CD14-positive monocyte (primary cell): ENCODE measurements around the gene RFX3. TPM values are rescaled to one million over a fixed set of nuclear protein-coding genes. Genes with fewer than 3 reads are reported as not detected.

Source experiments
- DNase-seq, 3 donors: peaks; one replicate each; pipeline ENCODE4 v3.0.0-alpha.2; 2011 to 2022
- H2AFZ ChIP-seq: 2 replicates; pipeline ENCODE4 v1.6.0; 2012; ENCODE audit warnings: mild to moderate bottlenecking, low read depth, low read length, inconsistent platforms; ENCODE audit not compliant: insufficient read depth, poor library complexity, severe bottlenecking
- H3K27ac ChIP-seq, 2 donors: 1 replicate in 1 of 2; 2 replicates in 1 of 2; pipeline ENCODE4 v1.5.1; 2012 to 2013; ENCODE audit warnings: low read length in 2 of 2, control low read depth in 1 of 2, inconsistent platforms in 1 of 2, low read depth in 1 of 2, mild to moderate bottlenecking in 1 of 2
- H3K27me3 ChIP-seq, 2 donors: one replicate each; pipeline versions ENCODE4 v1.6.0 to v1.6.1; 2011 to 2013; ENCODE audit warnings: low read length in 2 of 2; ENCODE audit not compliant: control insufficient read depth in 2 of 2, insufficient read depth in 2 of 2
- H3K36me3 ChIP-seq, 2 donors: replicated peaks in 1 of 2; 1 replicate in 1 of 2; 2 replicates in 1 of 2; pipeline versions ENCODE4 v1.5.1 to v1.6.1; 2012 to 2013; ENCODE audit warnings: low read length in 2 of 2, control low read depth in 1 of 2, inconsistent platforms in 1 of 2, mild to moderate bottlenecking in 1 of 2; ENCODE audit not compliant: insufficient read depth in 2 of 2, control insufficient read depth in 1 of 2
- H3K4me1 ChIP-seq, 2 donors: 1 replicate in 1 of 2; 2 replicates in 1 of 2; pipeline versions ENCODE4 v1.5.1 to v1.6.1; 2012 to 2013; ENCODE audit warnings: low read length in 2 of 2, control low read depth in 1 of 2, inconsistent platforms in 1 of 2, mild to moderate bottlenecking in 1 of 2, moderate library complexity in 1 of 2; ENCODE audit not compliant: insufficient read depth in 2 of 2, control insufficient read depth in 1 of 2
- H3K4me2 ChIP-seq: replicated peaks from 2 replicates; pipeline ENCODE3; 2012; ENCODE audit warnings: low read length, moderate library complexity, mild to moderate bottlenecking; ENCODE audit not compliant: poor library complexity, severe bottlenecking; ENCODE audit errors: extremely low read depth
- H3K4me3 ChIP-seq, 3 experiments: fragments of 200-600 bp in 1 of 3; sonication (generic) in 1 of 3; replicated peaks in 1 of 3; 1 replicate in 2 of 3; 2 replicates in 1 of 3; pipeline ENCODE4 v1.5.1; 2011 to 2013; ENCODE audit warnings: low read length in 3 of 3, mild to moderate bottlenecking in 3 of 3, control low read depth in 2 of 3, low read depth in 2 of 3, inconsistent platforms in 1 of 3, moderate library complexity in 1 of 3
- H3K79me2 ChIP-seq: 2 replicates; pipeline ENCODE4 v1.6.0; 2012; ENCODE audit warnings: mild to moderate bottlenecking, control low read depth, inconsistent platforms, low read length, moderate library complexity; ENCODE audit not compliant: insufficient read depth
- H3K9ac ChIP-seq: 2 replicates; pipeline ENCODE4 v1.6.0; 2017; ENCODE audit warnings: low read length, mild to moderate bottlenecking; ENCODE audit not compliant: insufficient read depth, poor library complexity, severe bottlenecking
- H3K9me3 ChIP-seq, 2 donors: replicated peaks in 1 of 2; 1 replicate in 1 of 2; 2 replicates in 1 of 2; pipeline versions ENCODE4 v1.5.1 to v1.6.1; 2012 to 2013; ENCODE audit warnings: low read length in 2 of 2, control low read depth in 1 of 2; ENCODE audit not compliant: control insufficient read depth in 1 of 2, insufficient read depth in 1 of 2
- H4K20me1 ChIP-seq: 2 replicates; pipeline ENCODE4 v1.6.0; 2012; ENCODE audit warnings: mild to moderate bottlenecking, low read length, control low read depth, moderate library complexity; ENCODE audit not compliant: insufficient read depth
- H3K27ac Mint-ChIP-seq, 7 donors: one replicate each; pipeline ENCODE4 v1.8.0; 2020; ENCODE audit warnings: mild to moderate bottlenecking in 7 of 7, mixed read lengths in 7 of 7, moderate library complexity in 6 of 7, inconsistent platforms in 2 of 7
- H3K27me3 Mint-ChIP-seq, 3 donors: one replicate each; pipeline ENCODE4 v1.8.0; 2021 to 2022; ENCODE audit warnings: low read depth in 3 of 3, mild to moderate bottlenecking in 3 of 3, mixed read lengths in 3 of 3, moderate library complexity in 3 of 3, inconsistent platforms in 1 of 3
- H3K36me3 Mint-ChIP-seq, 2 donors: one replicate each; pipeline ENCODE4 v1.8.0; 2020; ENCODE audit warnings: mixed read lengths in 2 of 2, inconsistent platforms in 1 of 2, mild to moderate bottlenecking in 1 of 2
- H3K4me1 Mint-ChIP-seq: one replicate; pipeline ENCODE4 v1.8.0; 2020; ENCODE audit warnings: mild to moderate bottlenecking, mixed read lengths
- H3K4me3 Mint-ChIP-seq, 2 donors: one replicate each; pipeline ENCODE4 v1.8.0; 2020; ENCODE audit warnings: mild to moderate bottlenecking in 2 of 2, mixed read lengths in 2 of 2, moderate library complexity in 1 of 2
- H3K9me3 Mint-ChIP-seq, 7 donors: one replicate each; pipeline ENCODE4 v1.8.0; 2020 to 2022; ENCODE audit warnings: mixed read lengths in 7 of 7, mild to moderate bottlenecking in 6 of 7, moderate library complexity in 6 of 7, inconsistent platforms in 2 of 7
- CTCF ChIP-seq: fragments of 200-600 bp; IDR thresholded peaks from one replicate; pipeline ENCODE4 v1.8.0; 2022; ENCODE audit warnings: antibody characterized with exemption, mild to moderate bottlenecking
- WGBS: methylation state at CpG from one replicate; pipeline ENCODE4 v1.1.5; 2013; ENCODE audit warnings: missing lambda C conversion rate; ENCODE audit not compliant: insufficient coverage; 5-methylcytosine and 5-hydroxymethylcytosine counted together
- intact Hi-C, 2 donors: fragments of 100-400 bp; cut with micrococcal nuclease; formaldehyde crosslinking; loops; one replicate each; pipeline versions ENCODE4 v1.15.0 to v1.15.1; 2023
- polyA plus RNA-seq, 3 donors: library from polyadenylated mRNA; depleted of rRNA in 1 of 3; unstranded in 2 of 3; stranded (reverse) in 1 of 3; fragments of 300-500 nt in 2 of 3; fragments of >200 nt in 1 of 3; fragmentation: Illumina TruSeq in 2 of 3; gene quantifications; 1 replicate in 2 of 3; 2 replicates in 1 of 3; pipeline ENCODE4 v1.2.3, GENCODE V29; 2012 to 2021

Gene RFX3
- polyA plus RNA-seq, 3 donors, result 1.7 to 5.2 (median 3.2) TPM

- H3K27ac ChIP-seq, result no peak overlapping the region
- no peaks in the 10 kb centered on the region for H3K4me1 ChIP-seq
- H3K36me3 ChIP-seq, result no peaks in the 10 kb centered on the region
- no peaks in the 10 kb centered on the region for H4K20me1 ChIP-seq
- H3K27me3 Mint-ChIP-seq, result no peaks in the 10 kb centered on the region
- no CpG with 5 or more reads among the region's 2 CpGs for WGBS
- intact Hi-C loops, result no loop called here
- H2AFZ ChIP-seq, result no peak overlapping the region
- H3K4me2 ChIP-seq, result no peak overlapping the region
- no peak for DNase-seq
- no peaks in the 10 kb centered on the region for H3K27me3 ChIP-seq
- no peaks in the 10 kb centered on the region for H3K9me3 ChIP-seq
- H3K4me1 Mint-ChIP-seq, result no peaks in the 10 kb centered on the region
- no peak for TF ChIP-seq CTCF
- no peak overlapping the region for H3K9ac ChIP-seq
- peaks cover 0 to 4% of the 10 kb centered on the region in 2 donors for H3K36me3 Mint-ChIP-seq
- H3K4me3 ChIP-seq, result no peak overlapping the region
- no peak overlapping the region for H3K4me3 Mint-ChIP-seq
- no peaks in the 10 kb centered on the region for H3K79me2 ChIP-seq
- H3K9me3 Mint-ChIP-seq, result peaks cover 0 to 3% (median 0%) of the 10 kb centered on the region in 7 donors
- no peak overlapping the region for H3K27ac Mint-ChIP-seq
Observed at GRCh38 chr9:3329361-3329760, 196.4 kb downstream of the RFX3 start.

DNA sequence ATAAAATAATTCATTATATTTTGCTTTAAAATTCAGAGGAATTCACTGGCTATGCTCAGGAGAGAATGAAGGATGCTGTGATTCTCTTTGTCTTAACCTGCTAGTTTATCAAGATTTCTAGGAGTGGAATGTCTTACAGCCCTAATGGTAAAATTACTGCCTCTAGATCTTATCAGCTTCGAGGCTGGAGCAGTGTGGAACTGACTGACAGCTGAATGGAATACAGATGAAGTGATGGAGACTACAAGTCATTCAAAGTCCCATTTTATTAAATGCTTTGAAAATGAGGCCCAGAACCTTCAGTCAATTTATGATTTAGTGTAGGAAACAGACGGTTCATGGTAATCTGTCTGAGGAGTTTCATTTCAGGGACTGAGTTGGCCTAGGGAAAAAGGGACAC, 202.1 kb downstream of the RFX3 start:
- Mint-ChIP-seq H3K36me3 (no peaks in the 10 kb centered on the region), H3K27me3 (no peaks in the 10 kb centered on the region), H3K4me1 (no peaks in the 10 kb centered on the region), H3K9me3 (peaks cover 0 to 3% (median 0%) of the 10 kb centered on the region in 7 donors), H3K27ac (no peak overlapping the region), H3K4me3 (no peak overlapping the region)
- no peaks in the 10 kb centered on the region for H3K36me3 ChIP-seq
- H3K9me3 ChIP-seq, result no peaks in the 10 kb centered on the region
- no peak overlapping the region for H3K4me2 ChIP-seq
- H3K9ac ChIP-seq, result no peak overlapping the region
- no peak for DNase-seq
- H3K4me1 ChIP-seq, result no peaks in the 10 kb centered on the region
- no peaks in the 10 kb centered on the region for H3K79me2 ChIP-seq
- 38% methylated on average over 2 of the region's 2 CpGs for WGBS
- H3K27me3 ChIP-seq, result no peaks in the 10 kb centered on the region
- H4K20me1 ChIP-seq, result no peaks in the 10 kb centered on the region
- H3K27ac ChIP-seq, result no peak overlapping the region
- H3K4me3 ChIP-seq, result no peak overlapping the region
- intact Hi-C loops, result no loop called here
- no peak overlapping the region for H2AFZ ChIP-seq
- no peak for TF ChIP-seq CTCF
